Right lobe of liver (tissue), 6 donors: ENCODE data around the gene TTC23. TPM values are rescaled to one million over a fixed set of nuclear protein-coding genes. Genes with fewer than 3 reads are reported as not detected.
A peak's percentile ranks its signal among the peaks of the same experiment; 100 is the strongest.

Experiments
- ATAC-seq, 4 donors: fragments of 200-7000 bp; cut with Tn5 transposase; one replicate each; pipeline ENCODE4 v1.9.1; 2020; ENCODE audit warnings: mild to moderate bottlenecking in 4 of 4, moderate library complexity in 4 of 4
- DNase-seq, 3 donors: peaks; one replicate each; pipeline ENCODE4 v3.0.0-alpha.2; 2020
- H3K27ac ChIP-seq, 3 donors: fragments of 200-600 bp; one replicate each; pipeline ENCODE4 v1.8.0; 2022
- H3K27me3 ChIP-seq, 2 donors: fragments of 200-600 bp; one replicate each; pipeline ENCODE4 v1.8.0; 2022
- H3K36me3 ChIP-seq, 4 donors: fragments of 200-600 bp; sonication (generic) in 1 of 4; one replicate each; pipeline versions ENCODE4 v1.5.1 to v1.8.0; 2017 to 2022; ENCODE audit warnings: control low read depth in 1 of 4
- H3K4me1 ChIP-seq, 4 donors: fragments of 200-600 bp; sonication (generic) in 1 of 4; one replicate each; pipeline versions ENCODE4 v1.5.1 to v1.8.0; 2017 to 2022; ENCODE audit warnings: control low read depth in 1 of 4
- H3K4me3 ChIP-seq, 3 donors: fragments of 200-600 bp; one replicate each; pipeline ENCODE4 v1.8.0; 2022
- H3K9me3 ChIP-seq, 4 donors: fragments of 200-600 bp; sonication (generic) in 1 of 4; one replicate each; pipeline versions ENCODE4 v1.5.1 to v1.8.0; 2017 to 2022; ENCODE audit warnings: control low read depth in 1 of 4
- CTCF ChIP-seq, 4 donors: fragments of 200-600 bp in 3 of 4; fragments of 450-650 bp in 1 of 4; IDR thresholded peaks; one replicate each; pipeline versions ENCODE4 v1.5.1 to v1.8.0; 2016 to 2022; ENCODE audit warnings: antibody characterized with exemption in 4 of 4, mild to moderate bottlenecking in 2 of 4
- POLR2A ChIP-seq: fragments of 450-650 bp; IDR thresholded peaks from one replicate; pipeline ENCODE4 v1.6.1; 2017; ENCODE audit warnings: antibody characterized with exemption, mild to moderate bottlenecking
- WGBS: methylation state at CpG from one replicate; pipeline ENCODE4 v1.1.6; 2018; ENCODE audit warnings: low coverage, low lambda C conversion rate; ENCODE audit not compliant: insufficient coverage; ENCODE audit errors: missing lambda C conversion rate; 5-methylcytosine and 5-hydroxymethylcytosine counted together
- intact Hi-C, 2 donors: fragments of 100-400 bp; cut with DNase I; formaldehyde crosslinking; loops; one replicate each; pipeline versions ENCODE4 v1.11.2 to v1.14.1; 2022
- total RNA-seq, 6 experiments: library from RNA; depleted of rRNA in 2 of 6; stranded (reverse); fragments of >200 nt in 2 of 6; fragmentation: NEBNext Ultra II Directional in 3 of 6; extraction: Animal tissue kit (Norgen Biotek cat#: 25700) in 3 of 6; gene quantifications; one replicate each; pipeline versions ENCODE4 v1.1.0 to v1.2.4, GENCODE V29; 2016 to 2023
- donor health status: DM: no; HTN: yes; CAD: no.
- donor health status: DM: no; HTN: no; CAD: no.
- donor health status: DM: no; HTN: no; CAD: no.
- donor health status: DM: no; HTN: yes; CAD: no.
- donor health status: DM: no; HTN: yes; CAD: no.

Gene TTC23
- total RNA-seq, 6 experiments from 2014 or later = 6.1 to 18.4 (median 9.1) TPM

GRCh38 chr15:99110581-99111320 lies 138.6 kb downstream of the TTC23 start:
- Histone ChIP-seq H3K36me3 (no peaks in the 10 kb centered on the region), H3K27ac (no peak overlapping the region), H3K4me1 (no peaks in the 10 kb centered on the region), H3K27me3 (no peaks in the 10 kb centered on the region), H3K9me3 (no peaks in the 10 kb centered on the region), H3K4me3 (no peak overlapping the region)
- ATAC-seq (peak in 2 of 4 donors; percentile 35 to 43), DNase-seq (no peak)
- TF ChIP-seq POLR2A (no peak), CTCF (IDR thresholded peaks at IDR 0.05) (no peak)
- WGBS = 20% methylated on average over 8 of the region's 8 CpGs
- intact Hi-C loops = no loop called here

- H3K4me1 ChIP-seq = no peaks in the 10 kb centered on the region
- DNase-seq (no peak), ATAC-seq (no peak)
- TF ChIP-seq POLR2A (no peak), CTCF (IDR thresholded peaks at IDR 0.05) (no peak)
- no peak overlapping the region for H3K4me3 ChIP-seq
- H3K27ac ChIP-seq = no peak overlapping the region
- H3K36me3 ChIP-seq = no peaks in the 10 kb centered on the region
- no peaks in the 10 kb centered on the region for H3K9me3 ChIP-seq
- H3K27me3 ChIP-seq = no peaks in the 10 kb centered on the region
- WGBS = 89% methylated on average over 11 of the region's 12 CpGs
- intact Hi-C loops = no loop called here
Observed at GRCh38 chr15:99110093-99110492, 139.3 kb downstream of the TTC23 start.

- intact Hi-C loops = loop anchor here in 1 of 2 donors (5.0 kb wide), 1 partner anchor 103 kb away; no protein-coding TSS in a partner anchor
- DNase-seq = no peak
- H3K9me3 ChIP-seq = no peaks in the 10 kb centered on the region
- no peaks in the 10 kb centered on the region for H3K36me3 ChIP-seq
- 93% methylated on average over 9 of the region's 10 CpGs for WGBS
- TF ChIP-seq CTCF (IDR thresholded peaks at IDR 0.05) = no peak
- TF ChIP-seq POLR2A = no peak
- no peaks in the 10 kb centered on the region for H3K27me3 ChIP-seq
- H3K4me3 ChIP-seq = no peak overlapping the region
- H3K27ac ChIP-seq = no peak overlapping the region
- no peaks in the 10 kb centered on the region for H3K4me1 ChIP-seq
- ATAC-seq = no peak
Observed at GRCh38 chr15:99109555-99110021, 139.8 kb downstream of the TTC23 start.

- Histone ChIP-seq H3K27ac (no peak overlapping the region), H3K4me3 (no peak overlapping the region), H3K36me3 (no peaks in the 10 kb centered on the region), H3K9me3 (no peaks in the 10 kb centered on the region), H3K4me1 (no peaks in the 10 kb centered on the region), H3K27me3 (no peaks in the 10 kb centered on the region)
- no peak for ATAC-seq
- no peak for DNase-seq
- no peak for TF ChIP-seq CTCF (IDR thresholded peaks at IDR 0.05)
- intact Hi-C loops = loop anchor here in 1 of 2 donors (5.0 kb wide), 1 partner anchor 103 kb away; no protein-coding TSS in a partner anchor
- 88% methylated on average over 4 of the region's 5 CpGs for WGBS
Observed at GRCh38 chr15:99108993-99109392, 140.4 kb downstream of the TTC23 start.
